Nephron progenitor cell (in vitro differentiated cells): ENCODE data around the gene HSD11B1L.

ENCODE experiments used
- DNase-seq: peaks from one replicate; pipeline ENCODE4 v3.0.0; 2021
- H3K27ac Mint-ChIP-seq: 2 replicates; pipeline ENCODE4 v1.8.0; 2021; ENCODE audit warnings: mild to moderate bottlenecking, moderate library complexity, mixed read lengths
- H3K27me3 Mint-ChIP-seq: 2 replicates; pipeline ENCODE4 v1.8.0; 2021; ENCODE audit warnings: mild to moderate bottlenecking, low read depth, mixed read lengths; ENCODE audit not compliant: poor library complexity
- H3K36me3 Mint-ChIP-seq: 2 replicates; pipeline ENCODE4 v1.8.0; 2021; ENCODE audit warnings: low read depth, mixed read lengths
- H3K4me1 Mint-ChIP-seq: 2 replicates; pipeline ENCODE4 v1.8.0; 2021; ENCODE audit warnings: mixed read lengths
- H3K4me3 Mint-ChIP-seq: 2 replicates; pipeline ENCODE4 v1.8.0; 2021; ENCODE audit warnings: mild to moderate bottlenecking, moderate library complexity, mixed read lengths
- H3K9me3 Mint-ChIP-seq: 2 replicates; pipeline ENCODE4 v1.8.0; 2021; ENCODE audit warnings: mild to moderate bottlenecking, moderate library complexity, mixed read lengths
- TF ChIP-seq, protein P1 (sequence below): fragments of 200-600 bp; sonication (generic); IDR thresholded peaks from 2 replicates; pipeline ENCODE4 v1.5.0; 2021; ENCODE audit warnings: antibody characterized with exemption

The HSD11B1L gene

DNA sequence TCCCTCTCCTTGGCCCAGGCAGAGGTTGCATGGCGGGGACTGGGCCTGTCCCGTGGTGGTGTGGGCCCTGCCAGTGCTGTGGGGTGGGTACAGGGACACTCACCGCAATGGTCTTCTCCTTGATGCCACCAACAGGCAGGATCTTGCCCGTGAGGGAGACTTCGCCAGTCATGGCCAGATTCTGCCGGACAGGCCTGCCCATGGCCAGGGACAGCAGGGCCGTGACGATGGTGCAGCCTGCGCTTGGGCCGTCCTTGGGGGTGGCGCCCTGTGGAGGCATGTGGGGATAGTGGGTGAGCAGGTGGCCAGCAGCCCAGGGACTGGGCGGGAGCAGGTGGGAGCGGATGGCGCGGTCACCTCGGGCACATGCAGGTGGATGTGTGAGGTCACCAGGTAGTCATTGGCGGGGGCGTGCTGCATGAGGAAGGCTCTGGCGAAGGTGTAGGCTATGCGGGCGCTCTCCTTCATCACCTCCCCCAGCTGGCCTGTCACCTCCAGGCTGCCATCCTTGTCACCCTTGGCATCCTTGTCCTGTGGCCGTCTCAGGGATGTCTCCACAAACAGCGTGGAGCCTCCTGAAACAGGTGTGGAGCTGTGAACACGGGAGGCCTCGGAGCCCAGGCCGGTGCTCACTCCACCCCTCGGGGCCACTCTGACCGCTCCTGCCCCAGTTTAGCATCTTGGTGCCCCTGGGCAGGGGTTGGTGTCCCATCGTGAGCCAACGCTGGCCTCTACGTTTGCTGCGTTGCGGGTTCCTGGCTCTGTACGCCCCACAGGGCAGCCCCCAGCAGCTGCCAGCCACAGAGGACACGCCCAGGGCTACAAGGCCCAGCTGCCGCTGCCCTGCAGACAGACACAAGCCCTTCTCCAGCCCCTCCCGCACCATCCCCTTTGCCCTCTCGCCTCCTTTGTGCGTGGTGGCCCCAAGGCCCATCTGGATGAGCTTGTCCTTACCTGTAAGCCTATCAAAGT is 12.7 kb downstream of the HSD11B1L start:
- Mint-ChIP-seq H3K27me3 (peaks cover 3% of the 10 kb centered on the region), H3K4me3 (no peak overlapping the region)
- DNase-seq: no peak

DNA sequence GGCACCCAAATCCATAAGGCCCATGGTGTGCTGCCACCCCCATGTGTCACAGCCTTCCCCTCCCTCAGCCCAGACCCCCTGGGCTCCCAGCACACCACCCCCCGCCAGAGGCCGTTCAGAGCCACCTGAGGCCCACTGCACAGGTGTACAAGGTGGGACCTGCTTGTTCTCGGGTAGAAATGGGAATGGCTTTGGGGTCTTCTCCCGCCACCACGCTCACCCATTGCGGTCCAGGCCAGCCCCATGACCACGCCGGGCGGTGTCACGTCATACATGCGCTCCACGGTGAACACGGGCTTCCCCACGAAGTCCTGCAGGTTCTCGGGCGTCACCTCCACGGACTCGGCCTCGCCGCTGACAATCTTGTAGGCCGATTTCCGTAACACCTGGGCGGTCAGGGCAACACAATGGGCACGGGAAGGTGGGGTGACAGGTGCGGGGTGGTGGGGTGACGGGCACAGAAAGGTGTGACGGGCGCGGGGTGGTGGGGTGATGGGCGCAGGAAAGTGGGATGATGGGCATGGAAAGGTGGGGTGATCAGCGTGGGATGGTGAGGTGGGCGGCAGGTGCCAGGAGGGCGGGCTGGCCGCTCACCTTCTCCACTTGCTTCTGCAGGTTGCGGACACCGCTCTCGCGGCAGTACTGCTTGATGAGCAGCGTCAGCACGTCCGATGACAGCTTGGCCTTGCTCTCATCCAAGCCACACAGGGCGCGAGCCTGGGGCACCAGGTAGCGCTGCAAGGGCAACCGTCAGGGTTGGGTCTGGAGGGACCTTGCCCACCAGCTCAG is 13.5 kb downstream of the HSD11B1L start:
- Mint-ChIP-seq H3K4me3 (no peak overlapping the region), H3K27me3 (peaks cover 3% of the 10 kb centered on the region), H3K27ac (no peak overlapping the region), H3K36me3 (peaks cover 12% of the 10 kb centered on the region), H3K4me1 (peaks cover 16% of the 10 kb centered on the region), H3K9me3 (no peaks in the 10 kb centered on the region)
- TF ChIP-seq, protein P1, sequence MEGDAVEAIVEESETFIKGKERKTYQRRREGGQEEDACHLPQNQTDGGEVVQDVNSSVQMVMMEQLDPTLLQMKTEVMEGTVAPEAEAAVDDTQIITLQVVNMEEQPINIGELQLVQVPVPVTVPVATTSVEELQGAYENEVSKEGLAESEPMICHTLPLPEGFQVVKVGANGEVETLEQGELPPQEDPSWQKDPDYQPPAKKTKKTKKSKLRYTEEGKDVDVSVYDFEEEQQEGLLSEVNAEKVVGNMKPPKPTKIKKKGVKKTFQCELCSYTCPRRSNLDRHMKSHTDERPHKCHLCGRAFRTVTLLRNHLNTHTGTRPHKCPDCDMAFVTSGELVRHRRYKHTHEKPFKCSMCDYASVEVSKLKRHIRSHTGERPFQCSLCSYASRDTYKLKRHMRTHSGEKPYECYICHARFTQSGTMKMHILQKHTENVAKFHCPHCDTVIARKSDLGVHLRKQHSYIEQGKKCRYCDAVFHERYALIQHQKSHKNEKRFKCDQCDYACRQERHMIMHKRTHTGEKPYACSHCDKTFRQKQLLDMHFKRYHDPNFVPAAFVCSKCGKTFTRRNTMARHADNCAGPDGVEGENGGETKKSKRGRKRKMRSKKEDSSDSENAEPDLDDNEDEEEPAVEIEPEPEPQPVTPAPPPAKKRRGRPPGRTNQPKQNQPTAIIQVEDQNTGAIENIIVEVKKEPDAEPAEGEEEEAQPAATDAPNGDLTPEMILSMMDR: no peak
- no peak for DNase-seq

More for the DNA sequence above, 12.7 kb downstream of the HSD11B1L start:
- Mint-ChIP-seq H3K27ac (peak overlapping the region; percentile 22), H3K4me1 (peaks cover 16% of the 10 kb centered on the region), H3K9me3 (no peaks in the 10 kb centered on the region), H3K36me3 (peaks cover 5% of the 10 kb centered on the region)
- TF ChIP-seq, protein P1: no peak

DNA sequence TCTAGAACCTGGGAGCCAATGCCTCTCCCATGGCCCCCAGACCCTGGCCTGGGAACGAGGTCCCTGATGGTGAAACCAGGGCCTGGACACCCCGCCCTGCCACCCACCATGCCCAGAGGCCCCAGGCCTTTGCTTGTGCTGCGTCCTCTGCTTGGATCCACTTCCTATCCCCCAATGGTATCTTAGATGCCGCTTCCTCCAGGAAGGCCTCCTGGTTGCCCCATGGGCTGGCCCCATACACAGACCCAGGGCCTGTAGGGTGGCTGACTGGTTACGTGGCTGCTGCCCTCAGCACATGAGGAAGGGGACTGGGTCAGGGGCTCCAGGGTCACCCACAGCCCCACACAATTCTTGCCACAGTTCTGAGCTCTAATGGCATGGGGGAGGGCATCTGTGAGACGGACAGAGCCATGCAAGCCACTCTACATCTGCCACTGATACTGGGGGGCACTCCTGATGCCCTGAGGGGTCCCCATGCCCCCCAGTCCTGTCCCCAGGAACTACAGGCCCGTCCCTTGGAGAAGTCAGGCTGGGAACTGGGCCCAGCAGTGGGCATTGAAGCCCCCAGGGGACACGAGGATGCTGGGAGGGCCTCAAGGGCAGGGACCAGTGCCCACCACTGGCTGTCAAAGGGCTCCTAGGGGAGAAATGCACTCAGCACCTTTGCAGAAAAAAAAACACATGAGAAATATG is 14.3 kb downstream of the HSD11B1L start:
- Mint-ChIP-seq H3K4me3 (no peak overlapping the region), H3K27ac (no peak overlapping the region), H3K4me1 (peaks cover 16% of the 10 kb centered on the region)

DNA sequence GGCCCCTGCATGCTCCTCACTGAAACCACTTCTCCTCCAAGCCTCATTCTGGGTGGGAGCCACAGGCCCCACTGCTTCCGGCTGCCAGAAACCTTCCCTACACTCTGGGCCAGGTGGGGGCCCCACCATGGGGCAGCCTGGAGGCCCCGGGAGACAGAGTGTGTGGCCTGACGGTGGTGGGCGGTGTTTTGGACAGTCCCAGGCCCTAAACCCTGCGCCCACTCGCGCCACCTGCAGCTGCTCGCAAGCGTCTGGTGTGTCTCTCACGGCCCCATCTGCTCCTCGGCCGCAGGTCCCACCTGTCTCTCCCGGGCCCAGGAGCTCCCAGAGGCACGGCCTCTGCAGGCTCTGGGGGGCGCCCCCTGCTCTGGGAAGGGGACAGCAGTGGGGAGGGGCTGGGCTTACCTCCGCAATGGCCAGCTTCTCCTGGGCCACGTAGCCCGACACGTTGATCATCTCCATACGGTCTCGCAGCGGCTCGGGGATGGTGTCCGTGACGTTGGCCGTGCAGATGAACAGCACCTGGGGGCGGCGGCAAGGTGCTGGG is 14.9 kb downstream of the HSD11B1L start:
- H3K4me3 Mint-ChIP-seq: no peak overlapping the region
- peaks cover 2% of the 10 kb centered on the region for H3K9me3 Mint-ChIP-seq
- H3K36me3 Mint-ChIP-seq: peaks cover 22% of the 10 kb centered on the region
- no peak overlapping the region for H3K27ac Mint-ChIP-seq
- DNase-seq: no peak
- TF ChIP-seq, protein P1: no peak
- H3K27me3 Mint-ChIP-seq: peaks cover under 1% of the 10 kb centered on the region
- peaks cover 13% of the 10 kb centered on the region for H3K4me1 Mint-ChIP-seq

More for the DNA sequence above, 14.3 kb downstream of the HSD11B1L start:
- Mint-ChIP-seq H3K36me3 (peaks cover 16% of the 10 kb centered on the region), H3K9me3 (no peaks in the 10 kb centered on the region), H3K27me3 (peaks cover 3% of the 10 kb centered on the region)
- TF ChIP-seq, protein P1: no peak
- DNase-seq: no peak

DNA sequence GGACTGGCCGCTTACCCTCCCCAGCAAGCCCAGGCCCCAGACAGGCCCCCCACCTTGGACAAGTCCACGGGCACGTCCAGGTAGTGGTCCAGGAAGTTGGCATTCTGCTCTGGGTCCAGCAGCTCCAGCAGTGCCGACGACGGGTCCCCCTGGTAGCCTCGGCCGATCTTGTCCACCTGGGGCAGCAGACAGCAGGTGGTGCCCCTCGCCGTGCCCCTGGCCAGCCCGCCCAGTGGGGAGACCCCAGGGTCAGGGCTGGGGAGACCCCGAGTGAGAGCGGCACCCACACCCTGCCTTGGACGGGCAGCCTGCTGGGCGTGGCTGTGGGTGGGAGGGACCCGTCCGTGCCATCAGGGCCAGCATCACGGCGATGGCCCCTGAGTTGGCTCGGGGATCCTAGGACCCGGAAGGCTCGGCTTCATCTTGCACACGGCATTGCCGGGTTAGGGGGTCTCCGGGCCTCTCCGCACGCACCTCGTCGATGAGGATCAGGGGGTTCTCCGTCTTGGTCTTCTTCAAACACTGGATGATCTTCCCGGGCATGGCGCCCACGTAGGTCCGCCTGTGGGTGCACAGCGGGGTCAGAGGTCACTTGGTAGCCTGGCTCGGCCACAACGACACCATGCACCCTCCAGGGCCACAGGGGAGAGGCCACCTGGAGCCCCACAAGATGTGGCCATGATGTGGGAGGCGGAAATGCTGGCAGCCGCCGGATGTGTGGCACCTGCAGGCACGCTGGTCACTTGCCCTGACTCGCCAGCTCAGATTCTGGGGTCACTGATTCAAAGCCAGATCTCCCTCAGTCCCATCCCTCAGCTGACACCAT is 15.6 kb downstream of the HSD11B1L start:
- H3K36me3 Mint-ChIP-seq: peaks cover 29% of the 10 kb centered on the region
- DNase-seq: no peak
- H3K27me3 Mint-ChIP-seq: no peaks in the 10 kb centered on the region
- peaks cover 9% of the 10 kb centered on the region for H3K4me1 Mint-ChIP-seq
- TF ChIP-seq, protein P1: no peak
- no peak overlapping the region for H3K27ac Mint-ChIP-seq
- peaks cover 9% of the 10 kb centered on the region for H3K9me3 Mint-ChIP-seq
- no peak overlapping the region for H3K4me3 Mint-ChIP-seq
